GM23338 (cell line): ENCODE results near the gene DECR2. TPM values are rescaled to one million over a fixed set of nuclear protein-coding genes. Genes with fewer than 3 reads are reported as not detected.

Experiments used
- ATAC-seq: fragments of 200-7000 bp; cut with Tn5 transposase; 3 replicates; pipeline ENCODE4 v1.9.1; 2020
- DNase-seq: peaks from one replicate; pipeline ENCODE4 v3.0.0-alpha.2; 2015; ENCODE audit warnings: low spot score
- H2AFZ ChIP-seq: fragments of 200-600 bp; sonication (generic); 2 replicates; pipeline ENCODE4 v1.8.0; 2016; ENCODE audit warnings: antibody characterized with exemption, mild to moderate bottlenecking, moderate library complexity
- H3F3A ChIP-seq: fragments of 200-600 bp; sonication (generic); replicated peaks from 2 replicates; pipeline ENCODE4 v1.8.0; 2017; ENCODE audit warnings: antibody characterized with exemption, mixed run types, low read depth
- H3K27ac ChIP-seq: fragments of 200-600 bp; sonication (generic); 2 replicates; pipeline ENCODE4 v1.6.1; 2016; ENCODE audit warnings: low read depth
- H3K27me3 ChIP-seq: fragments of 200-600 bp; sonication (generic); 2 replicates; pipeline ENCODE4 v1.8.0; 2016; ENCODE audit warnings: mild to moderate bottlenecking, mixed run types, moderate library complexity; ENCODE audit not compliant: insufficient read depth
- H3K36me3 ChIP-seq: fragments of 200-600 bp; sonication (generic); 2 replicates; pipeline ENCODE4 v1.8.0; 2016; ENCODE audit warnings: mild to moderate bottlenecking; ENCODE audit not compliant: insufficient read depth
- H3K4me1 ChIP-seq: fragments of 200-600 bp; sonication (generic); 2 replicates; pipeline ENCODE4 v1.8.0; 2016; ENCODE audit warnings: mild to moderate bottlenecking, moderate library complexity; ENCODE audit not compliant: insufficient read depth
- H3K4me2 ChIP-seq: fragments of 200-600 bp; sonication (generic); 2 replicates; pipeline ENCODE4 v1.7.1; 2017; ENCODE audit warnings: mixed run types
- H3K4me3 ChIP-seq: fragments of 200-600 bp; sonication (generic); 2 replicates; pipeline ENCODE4 v1.6.1; 2016; ENCODE audit warnings: mixed run types
- H3K79me2 ChIP-seq: fragments of 200-600 bp; sonication (generic); replicated peaks from 2 replicates; pipeline ENCODE4 v1.8.0; 2017; ENCODE audit warnings: mild to moderate bottlenecking; ENCODE audit not compliant: insufficient read depth
- H3K9me2 ChIP-seq: fragments of 200-600 bp; sonication (generic); 2 replicates; pipeline ENCODE4 v1.8.0; 2017; ENCODE audit not compliant: insufficient read depth
- H4K20me1 ChIP-seq: fragments of 200-600 bp; sonication (generic); replicated peaks from 2 replicates; pipeline ENCODE4 v1.8.0; 2017; ENCODE audit warnings: mild to moderate bottlenecking; ENCODE audit not compliant: insufficient read depth
- H3K27ac Mint-ChIP-seq: 2 replicates; pipeline ENCODE4 v1.8.0; 2020; ENCODE audit warnings: inconsistent platforms, mild to moderate bottlenecking, moderate library complexity, mixed read lengths
- H3K27me3 Mint-ChIP-seq: 3 replicates; pipeline ENCODE4 v1.8.0; 2022; ENCODE audit warnings: low read depth, mild to moderate bottlenecking, moderate library complexity, mixed read lengths, inconsistent platforms; ENCODE audit not compliant: insufficient read depth, poor library complexity
- H3K36me3 Mint-ChIP-seq: 3 replicates; pipeline ENCODE4 v1.8.0; 2021; ENCODE audit warnings: low read depth, mild to moderate bottlenecking, inconsistent platforms, moderate library complexity, mixed read lengths
- H3K4me1 Mint-ChIP-seq: 3 replicates; pipeline ENCODE4 v1.8.0; 2020; ENCODE audit warnings: mild to moderate bottlenecking, inconsistent platforms, mixed read lengths
- H3K4me3 Mint-ChIP-seq: 3 replicates; pipeline ENCODE4 v1.8.0; 2021; ENCODE audit warnings: moderate library complexity, mild to moderate bottlenecking, inconsistent platforms, mixed read lengths
- H3K9me3 Mint-ChIP-seq: 3 replicates; pipeline ENCODE4 v1.8.0; 2020; ENCODE audit warnings: moderate library complexity, mild to moderate bottlenecking, inconsistent platforms, mixed read lengths
- CREB1 ChIP-seq: fragments of 250-450 bp; sonication (Bioruptor Pico); IDR thresholded peaks from 2 replicates; pipeline ENCODE4 v1.5.0; 2020; ENCODE audit warnings: low read depth, mild to moderate bottlenecking, moderate library complexity
- ETS1 ChIP-seq: IDR thresholded peaks from 2 replicates; pipeline ENCODE4 v1.6.1; 2016; ENCODE audit warnings: antibody characterized with exemption
- EZH2 ChIP-seq: fragments of 200-600 bp; sonication (generic); IDR thresholded peaks from one replicate; pipeline ENCODE4 v1.8.0; 2017; ENCODE audit warnings: antibody characterized with exemption, mild to moderate bottlenecking, low read depth; ENCODE audit not compliant: unreplicated experiment
- EZH2phosphoT487 ChIP-seq: fragments of 200-600 bp; sonication (generic); IDR thresholded peaks from one replicate; pipeline ENCODE4 v1.8.1; 2018; ENCODE audit warnings: antibody characterized with exemption; ENCODE audit not compliant: unreplicated experiment
- JUNB ChIP-seq: IDR thresholded peaks from one replicate; pipeline ENCODE4 v1.6.1; 2016; ENCODE audit warnings: antibody characterized with exemption; ENCODE audit not compliant: unreplicated experiment
- NANOG ChIP-seq: IDR thresholded peaks from 2 replicates; pipeline ENCODE4 v1.6.1; 2016; ENCODE audit warnings: antibody characterized with exemption, borderline replicate concordance
- POLR2AphosphoS5 ChIP-seq: IDR thresholded peaks from 2 replicates; pipeline ENCODE4 v1.6.1; 2016; ENCODE audit warnings: antibody characterized with exemption, low read depth
- STAT1 ChIP-seq: IDR thresholded peaks from one replicate; pipeline ENCODE4 v1.6.1; 2016; ENCODE audit warnings: antibody characterized with exemption; ENCODE audit not compliant: unreplicated experiment
- ZNF114 ChIP-seq: fragments of 250-450 bp; sonication (Bioruptor Pico); IDR thresholded peaks from 2 replicates; pipeline ENCODE4 v1.5.0; 2020; ENCODE audit warnings: mild to moderate bottlenecking, moderate library complexity
- ZNF331 ChIP-seq: fragments of 250-450 bp; sonication (Bioruptor Pico); IDR thresholded peaks from 2 replicates; pipeline ENCODE4 v1.5.0; 2020; ENCODE audit warnings: low read depth, mild to moderate bottlenecking, moderate library complexity
- polyA plus RNA-seq: library from polyadenylated mRNA; unstranded; fragments of >200 nt; fragmentation: Nextera tagmentation; extraction: Ambion mirVana; gene quantifications from 2 replicates; pipeline ENCODE4 v1.2.1, GENCODE V29; 2016
- total RNA-seq: library from RNA; depleted of rRNA; stranded (reverse); fragments of >200 nt; shearing (Covaris generic); gene quantifications from 2 replicates; pipeline ENCODE4 v1.2.3, GENCODE V29; 2014
- TF ChIP-seq, protein P1 (sequence below): fragments of 250-450 bp; sonication (Bioruptor Pico); IDR thresholded peaks from 2 replicates; pipeline ENCODE4 v1.5.0; 2020; ENCODE audit warnings: mild to moderate bottlenecking, moderate library complexity
- TF ChIP-seq, protein P2 (sequence below), 2 experiments: fragments of 200-600 bp in 1 of 2; sonication (generic) in 1 of 2; conservative IDR thresholded peaks; 2 replicates each; pipeline versions ENCODE4 v1.5.1 to v1.6.1; 2016 to 2017; ENCODE audit warnings: antibody characterized with exemption in 2 of 2, low read depth in 2 of 2, mild to moderate bottlenecking in 2 of 2, moderate library complexity in 1 of 2
- TF ChIP-seq, protein P3 (sequence below): IDR thresholded peaks from one replicate; pipeline ENCODE4 v1.6.1; 2018; ENCODE audit warnings: antibody characterized with exemption; ENCODE audit not compliant: unreplicated experiment

Gene DECR2
- total and polyA plus RNA-seq, 2 experiments from 2014 or later, result 20.3 to 26.9 TPM

DNA sequence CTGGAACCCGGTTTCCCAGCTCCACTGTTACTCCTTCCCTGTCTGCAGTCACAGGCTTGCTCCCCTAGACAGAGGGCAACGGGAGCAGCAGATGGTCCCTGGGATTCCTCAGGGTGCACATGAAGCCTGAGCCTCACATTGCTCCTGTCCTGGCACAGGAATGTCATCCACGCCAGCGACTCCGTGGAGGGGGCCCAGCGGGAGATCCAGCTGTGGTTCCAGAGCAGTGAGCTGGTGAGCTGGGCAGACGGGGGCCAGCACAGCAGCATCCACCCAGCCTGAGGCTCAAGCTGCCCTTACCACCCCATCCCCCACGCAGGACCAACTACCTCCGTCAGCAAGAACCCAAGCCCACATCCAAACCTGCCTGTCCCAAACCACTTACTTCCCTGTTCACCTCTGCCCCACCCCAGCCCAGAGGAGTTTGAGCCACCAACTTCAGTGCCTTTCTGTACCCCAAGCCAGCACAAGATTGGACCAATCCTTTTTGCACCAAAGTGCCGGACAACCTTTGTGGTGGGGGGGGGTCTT is 1.6 kb upstream of the DECR2 start (continued):
- TF ChIP-seq, protein P1, sequence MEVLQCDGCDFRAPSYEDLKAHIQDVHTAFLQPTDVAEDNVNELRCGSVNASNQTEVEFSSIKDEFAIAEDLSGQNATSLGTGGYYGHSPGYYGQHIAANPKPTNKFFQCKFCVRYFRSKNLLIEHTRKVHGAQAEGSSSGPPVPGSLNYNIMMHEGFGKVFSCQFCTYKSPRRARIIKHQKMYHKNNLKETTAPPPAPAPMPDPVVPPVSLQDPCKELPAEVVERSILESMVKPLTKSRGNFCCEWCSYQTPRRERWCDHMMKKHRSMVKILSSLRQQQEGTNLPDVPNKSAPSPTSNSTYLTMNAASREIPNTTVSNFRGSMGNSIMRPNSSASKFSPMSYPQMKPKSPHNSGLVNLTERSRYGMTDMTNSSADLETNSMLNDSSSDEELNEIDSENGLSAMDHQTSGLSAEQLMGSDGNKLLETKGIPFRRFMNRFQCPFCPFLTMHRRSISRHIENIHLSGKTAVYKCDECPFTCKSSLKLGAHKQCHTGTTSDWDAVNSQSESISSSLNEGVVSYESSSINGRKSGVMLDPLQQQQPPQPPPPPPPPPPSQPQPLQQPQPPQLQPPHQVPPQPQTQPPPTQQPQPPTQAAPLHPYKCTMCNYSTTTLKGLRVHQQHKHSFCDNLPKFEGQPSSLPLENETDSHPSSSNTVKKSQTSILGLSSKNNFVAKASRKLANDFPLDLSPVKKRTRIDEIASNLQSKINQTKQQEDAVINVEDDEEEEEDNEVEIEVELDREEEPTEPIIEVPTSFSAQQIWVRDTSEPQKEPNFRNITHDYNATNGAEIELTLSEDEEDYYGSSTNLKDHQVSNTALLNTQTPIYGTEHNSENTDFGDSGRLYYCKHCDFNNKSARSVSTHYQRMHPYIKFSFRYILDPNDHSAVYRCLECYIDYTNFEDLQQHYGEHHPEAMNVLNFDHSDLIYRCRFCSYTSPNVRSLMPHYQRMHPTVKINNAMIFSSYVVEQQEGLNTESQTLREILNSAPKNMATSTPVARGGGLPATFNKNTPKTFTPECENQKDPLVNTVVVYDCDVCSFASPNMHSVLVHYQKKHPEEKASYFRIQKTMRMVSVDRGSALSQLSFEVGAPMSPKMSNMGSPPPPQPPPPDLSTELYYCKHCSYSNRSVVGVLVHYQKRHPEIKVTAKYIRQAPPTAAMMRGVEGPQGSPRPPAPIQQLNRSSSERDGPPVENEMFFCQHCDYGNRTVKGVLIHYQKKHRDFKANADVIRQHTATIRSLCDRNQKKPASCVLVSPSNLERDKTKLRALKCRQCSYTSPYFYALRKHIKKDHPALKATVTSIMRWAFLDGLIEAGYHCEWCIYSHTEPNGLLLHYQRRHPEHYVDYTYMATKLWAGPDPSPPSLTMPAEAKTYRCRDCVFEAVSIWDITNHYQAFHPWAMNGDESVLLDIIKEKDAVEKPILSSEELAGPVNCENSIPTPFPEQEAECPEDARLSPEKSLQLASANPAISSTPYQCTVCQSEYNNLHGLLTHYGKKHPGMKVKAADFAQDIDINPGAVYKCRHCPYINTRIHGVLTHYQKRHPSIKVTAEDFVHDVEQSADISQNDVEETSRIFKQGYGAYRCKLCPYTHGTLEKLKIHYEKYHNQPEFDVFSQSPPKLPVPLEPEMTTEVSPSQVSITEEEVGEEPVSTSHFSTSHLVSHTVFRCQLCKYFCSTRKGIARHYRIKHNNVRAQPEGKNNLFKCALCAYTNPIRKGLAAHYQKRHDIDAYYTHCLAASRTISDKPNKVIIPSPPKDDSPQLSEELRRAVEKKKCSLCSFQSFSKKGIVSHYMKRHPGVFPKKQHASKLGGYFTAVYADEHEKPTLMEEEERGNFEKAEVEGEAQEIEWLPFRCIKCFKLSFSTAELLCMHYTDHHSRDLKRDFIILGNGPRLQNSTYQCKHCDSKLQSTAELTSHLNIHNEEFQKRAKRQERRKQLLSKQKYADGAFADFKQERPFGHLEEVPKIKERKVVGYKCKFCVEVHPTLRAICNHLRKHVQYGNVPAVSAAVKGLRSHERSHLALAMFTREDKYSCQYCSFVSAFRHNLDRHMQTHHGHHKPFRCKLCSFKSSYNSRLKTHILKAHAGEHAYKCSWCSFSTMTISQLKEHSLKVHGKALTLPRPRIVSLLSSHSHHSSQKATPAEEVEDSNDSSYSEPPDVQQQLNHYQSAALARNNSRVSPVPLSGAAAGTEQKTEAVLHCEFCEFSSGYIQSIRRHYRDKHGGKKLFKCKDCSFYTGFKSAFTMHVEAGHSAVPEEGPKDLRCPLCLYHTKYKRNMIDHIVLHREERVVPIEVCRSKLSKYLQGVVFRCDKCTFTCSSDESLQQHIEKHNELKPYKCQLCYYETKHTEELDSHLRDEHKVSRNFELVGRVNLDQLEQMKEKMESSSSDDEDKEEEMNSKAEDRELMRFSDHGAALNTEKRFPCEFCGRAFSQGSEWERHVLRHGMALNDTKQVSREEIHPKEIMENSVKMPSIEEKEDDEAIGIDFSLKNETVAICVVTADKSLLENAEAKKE (CRISPR knock-in tag), result no peak
- TF ChIP-seq JUNB, result no peak
- TF ChIP-seq ZNF114 (CRISPR knock-in tag), result no peak
- TF ChIP-seq ZNF331, result no peak
- no peak for TF ChIP-seq STAT1

- H3K27ac Mint-ChIP-seq, result no peak overlapping the region; the same call in 1 of the 2 replicates
- TF ChIP-seq ZNF331 (no peak), EZH2phosphoT487 (no peak), EZH2 (no peak), ETS1 (no peak), NANOG (no peak), CREB1 (CRISPR knock-in tag) (no peak), POLR2AphosphoS5 (no peak)
- TF ChIP-seq, protein P2, sequence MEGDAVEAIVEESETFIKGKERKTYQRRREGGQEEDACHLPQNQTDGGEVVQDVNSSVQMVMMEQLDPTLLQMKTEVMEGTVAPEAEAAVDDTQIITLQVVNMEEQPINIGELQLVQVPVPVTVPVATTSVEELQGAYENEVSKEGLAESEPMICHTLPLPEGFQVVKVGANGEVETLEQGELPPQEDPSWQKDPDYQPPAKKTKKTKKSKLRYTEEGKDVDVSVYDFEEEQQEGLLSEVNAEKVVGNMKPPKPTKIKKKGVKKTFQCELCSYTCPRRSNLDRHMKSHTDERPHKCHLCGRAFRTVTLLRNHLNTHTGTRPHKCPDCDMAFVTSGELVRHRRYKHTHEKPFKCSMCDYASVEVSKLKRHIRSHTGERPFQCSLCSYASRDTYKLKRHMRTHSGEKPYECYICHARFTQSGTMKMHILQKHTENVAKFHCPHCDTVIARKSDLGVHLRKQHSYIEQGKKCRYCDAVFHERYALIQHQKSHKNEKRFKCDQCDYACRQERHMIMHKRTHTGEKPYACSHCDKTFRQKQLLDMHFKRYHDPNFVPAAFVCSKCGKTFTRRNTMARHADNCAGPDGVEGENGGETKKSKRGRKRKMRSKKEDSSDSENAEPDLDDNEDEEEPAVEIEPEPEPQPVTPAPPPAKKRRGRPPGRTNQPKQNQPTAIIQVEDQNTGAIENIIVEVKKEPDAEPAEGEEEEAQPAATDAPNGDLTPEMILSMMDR (conservative IDR thresholded peaks at IDR 0.05; ENCODE audit: low read depth in 2 of 2), result no peak
- TF ChIP-seq, protein P3, sequence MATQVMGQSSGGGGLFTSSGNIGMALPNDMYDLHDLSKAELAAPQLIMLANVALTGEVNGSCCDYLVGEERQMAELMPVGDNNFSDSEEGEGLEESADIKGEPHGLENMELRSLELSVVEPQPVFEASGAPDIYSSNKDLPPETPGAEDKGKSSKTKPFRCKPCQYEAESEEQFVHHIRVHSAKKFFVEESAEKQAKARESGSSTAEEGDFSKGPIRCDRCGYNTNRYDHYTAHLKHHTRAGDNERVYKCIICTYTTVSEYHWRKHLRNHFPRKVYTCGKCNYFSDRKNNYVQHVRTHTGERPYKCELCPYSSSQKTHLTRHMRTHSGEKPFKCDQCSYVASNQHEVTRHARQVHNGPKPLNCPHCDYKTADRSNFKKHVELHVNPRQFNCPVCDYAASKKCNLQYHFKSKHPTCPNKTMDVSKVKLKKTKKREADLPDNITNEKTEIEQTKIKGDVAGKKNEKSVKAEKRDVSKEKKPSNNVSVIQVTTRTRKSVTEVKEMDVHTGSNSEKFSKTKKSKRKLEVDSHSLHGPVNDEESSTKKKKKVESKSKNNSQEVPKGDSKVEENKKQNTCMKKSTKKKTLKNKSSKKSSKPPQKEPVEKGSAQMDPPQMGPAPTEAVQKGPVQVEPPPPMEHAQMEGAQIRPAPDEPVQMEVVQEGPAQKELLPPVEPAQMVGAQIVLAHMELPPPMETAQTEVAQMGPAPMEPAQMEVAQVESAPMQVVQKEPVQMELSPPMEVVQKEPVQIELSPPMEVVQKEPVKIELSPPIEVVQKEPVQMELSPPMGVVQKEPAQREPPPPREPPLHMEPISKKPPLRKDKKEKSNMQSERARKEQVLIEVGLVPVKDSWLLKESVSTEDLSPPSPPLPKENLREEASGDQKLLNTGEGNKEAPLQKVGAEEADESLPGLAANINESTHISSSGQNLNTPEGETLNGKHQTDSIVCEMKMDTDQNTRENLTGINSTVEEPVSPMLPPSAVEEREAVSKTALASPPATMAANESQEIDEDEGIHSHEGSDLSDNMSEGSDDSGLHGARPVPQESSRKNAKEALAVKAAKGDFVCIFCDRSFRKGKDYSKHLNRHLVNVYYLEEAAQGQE, result no peak
Observed at GRCh38 chr16:404971-405486, 3.3 kb downstream of the DECR2 start.

More at GRCh38 chr16:404971-405486, 3.3 kb downstream of the DECR2 start:
- Histone ChIP-seq H3K4me3 (no peak overlapping the region), H3K4me2 (no peak overlapping the region), H3K79me2 (peaks cover 5% of the 10 kb centered on the region; the same call in 1 of the 2 replicates), H3K36me3 (no peaks in the 10 kb centered on the region; the same call in 1 of the 2 replicates), H3K9me2 (no peaks in the 10 kb centered on the region), H3K4me1 (peaks cover 9% of the 10 kb centered on the region), H4K20me1 (no peaks in the 10 kb centered on the region), H2AFZ (no peak overlapping the region), H3K27me3 (no peaks in the 10 kb centered on the region), H3F3A (peaks cover 16% of the 10 kb centered on the region), H3K27ac (no peak overlapping the region)
- ATAC-seq, result no peak
- Mint-ChIP-seq H3K4me1 (peaks cover 7% of the 10 kb centered on the region), H3K36me3 (peaks cover 7% of the 10 kb centered on the region), H3K4me3 (no peak overlapping the region), H3K27me3 (peaks cover 9% of the 10 kb centered on the region), H3K9me3 (no peaks in the 10 kb centered on the region; the same call in 2 of the 3 replicates)
- no peak for DNase-seq
